ENCODE data around the gene CPSF3.

DNA sequence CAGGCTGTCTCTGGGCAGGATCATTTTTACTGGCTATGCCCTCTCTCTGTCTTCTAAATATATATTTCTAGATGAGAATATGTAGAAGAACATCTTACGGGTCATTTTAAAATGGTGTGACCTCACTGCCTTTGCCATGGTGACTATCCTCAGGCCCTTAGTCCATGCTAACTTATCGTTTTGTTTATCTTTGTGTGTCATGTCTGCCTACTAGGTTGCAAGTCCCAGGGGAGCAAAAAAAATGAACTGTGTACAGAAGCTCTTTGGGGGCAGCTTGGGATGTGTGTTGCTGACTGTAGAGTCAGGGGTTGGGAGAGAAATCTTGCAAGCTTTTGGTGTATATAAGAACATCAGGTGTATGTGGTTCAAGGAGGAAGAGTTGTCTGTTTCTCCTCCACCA, 11.0 kb downstream of the CPSF3 start:
- no peak for TF ChIP-seq TAF1 (IDR thresholded peaks at IDR 0.05; ENCODE audit: low read depth)
- TF ChIP-seq, protein P1, sequence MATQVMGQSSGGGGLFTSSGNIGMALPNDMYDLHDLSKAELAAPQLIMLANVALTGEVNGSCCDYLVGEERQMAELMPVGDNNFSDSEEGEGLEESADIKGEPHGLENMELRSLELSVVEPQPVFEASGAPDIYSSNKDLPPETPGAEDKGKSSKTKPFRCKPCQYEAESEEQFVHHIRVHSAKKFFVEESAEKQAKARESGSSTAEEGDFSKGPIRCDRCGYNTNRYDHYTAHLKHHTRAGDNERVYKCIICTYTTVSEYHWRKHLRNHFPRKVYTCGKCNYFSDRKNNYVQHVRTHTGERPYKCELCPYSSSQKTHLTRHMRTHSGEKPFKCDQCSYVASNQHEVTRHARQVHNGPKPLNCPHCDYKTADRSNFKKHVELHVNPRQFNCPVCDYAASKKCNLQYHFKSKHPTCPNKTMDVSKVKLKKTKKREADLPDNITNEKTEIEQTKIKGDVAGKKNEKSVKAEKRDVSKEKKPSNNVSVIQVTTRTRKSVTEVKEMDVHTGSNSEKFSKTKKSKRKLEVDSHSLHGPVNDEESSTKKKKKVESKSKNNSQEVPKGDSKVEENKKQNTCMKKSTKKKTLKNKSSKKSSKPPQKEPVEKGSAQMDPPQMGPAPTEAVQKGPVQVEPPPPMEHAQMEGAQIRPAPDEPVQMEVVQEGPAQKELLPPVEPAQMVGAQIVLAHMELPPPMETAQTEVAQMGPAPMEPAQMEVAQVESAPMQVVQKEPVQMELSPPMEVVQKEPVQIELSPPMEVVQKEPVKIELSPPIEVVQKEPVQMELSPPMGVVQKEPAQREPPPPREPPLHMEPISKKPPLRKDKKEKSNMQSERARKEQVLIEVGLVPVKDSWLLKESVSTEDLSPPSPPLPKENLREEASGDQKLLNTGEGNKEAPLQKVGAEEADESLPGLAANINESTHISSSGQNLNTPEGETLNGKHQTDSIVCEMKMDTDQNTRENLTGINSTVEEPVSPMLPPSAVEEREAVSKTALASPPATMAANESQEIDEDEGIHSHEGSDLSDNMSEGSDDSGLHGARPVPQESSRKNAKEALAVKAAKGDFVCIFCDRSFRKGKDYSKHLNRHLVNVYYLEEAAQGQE (IDR thresholded peaks at IDR 0.05; ENCODE audit: low read depth), result no peak
- no peak for TF ChIP-seq FOXM1 (IDR thresholded peaks at IDR 0.05; ENCODE audit: borderline replicate concordance, low read depth)
- no peak for TF ChIP-seq NFIC (IDR thresholded peaks at IDR 0.05)
- TF ChIP-seq EP300 (IDR thresholded peaks at IDR 0.05; ENCODE audit: borderline replicate concordance), result no peak

Measured in Ishikawa (cell line).